Testis (tissue), 3 donors: ENCODE results near the gene LONP1. TPM values are rescaled to one million over a fixed set of nuclear protein-coding genes. Genes with fewer than 3 reads are reported as not detected.

Experiments used
- DNase-seq: peaks from one replicate; pipeline ENCODE4 v3.0.0-alpha.2; 2019
- H3K27ac ChIP-seq, 2 donors: fragments of 200-600 bp; sonication (generic); one replicate each; pipeline ENCODE4 v1.5.1; 2019
- H3K27me3 ChIP-seq: fragments of 200-600 bp; sonication (generic); one replicate; pipeline ENCODE4 v1.5.1; 2019
- H3K36me3 ChIP-seq: fragments of 200-600 bp; sonication (generic); one replicate; pipeline ENCODE4 v1.5.1; 2017; ENCODE audit warnings: low read depth; ENCODE audit errors: missing control alignments
- H3K4me1 ChIP-seq: fragments of 200-600 bp; sonication (generic); one replicate; pipeline ENCODE4 v1.5.1; 2019
- H3K4me3 ChIP-seq, 2 donors: fragments of 200-600 bp; sonication (generic); one replicate each; pipeline ENCODE4 v1.5.1; 2017 to 2019
- H3K9me3 ChIP-seq: fragments of 200-600 bp; sonication (generic); one replicate; pipeline ENCODE4 v1.5.1; 2017
- POLR2A ChIP-seq: fragments of 450-650 bp; IDR thresholded peaks from one replicate; pipeline ENCODE4 v1.6.1; 2017; ENCODE audit warnings: antibody characterized with exemption, mild to moderate bottlenecking, moderate library complexity
- WGBS, 2 donors: methylation state at CpG; one replicate each; pipeline ENCODE4 v1.1.5; 2018; 5-methylcytosine and 5-hydroxymethylcytosine counted together
- intact Hi-C: fragments of 100-400 bp; cut with DNase I; formaldehyde crosslinking; loops from one replicate; pipeline ENCODE4 v1.15.1; 2023; ENCODE audit warnings: low total_unique reads
- polyA plus RNA-seq: library from polyadenylated mRNA; stranded (reverse); fragments of 350-450 nt; fragmentation: Illumina TruSeq; extraction: RNeasy Lipid Tissue Mini Kit (QIAGEN cat#74804); gene quantifications from one replicate; pipeline ENCODE4 v1.2.3, GENCODE V29; 2014; ENCODE audit warnings: low read depth, low replicate concordance; ENCODE audit not compliant: insufficient read depth
- total RNA-seq, 2 donors: library from RNA; depleted of rRNA; stranded (reverse); fragments of >200 nt; gene quantifications; one replicate each; pipeline ENCODE4 v1.2.3, GENCODE V29; 2016
- TF ChIP-seq, protein P1 (sequence below), 3 experiments: fragments of 450-650 bp in 2 of 3; fragments of 200-600 bp in 1 of 3; sonication (generic) in 1 of 3; IDR thresholded peaks; one replicate each; pipeline ENCODE4 v1.5.1; 2016 to 2019; ENCODE audit warnings: antibody characterized with exemption in 3 of 3, mild to moderate bottlenecking in 2 of 3, moderate library complexity in 1 of 3

Gene LONP1
- total and polyA plus RNA-seq, 3 donors from 2014 or later: 48.1 to 133 (median 100) TPM

DNA sequence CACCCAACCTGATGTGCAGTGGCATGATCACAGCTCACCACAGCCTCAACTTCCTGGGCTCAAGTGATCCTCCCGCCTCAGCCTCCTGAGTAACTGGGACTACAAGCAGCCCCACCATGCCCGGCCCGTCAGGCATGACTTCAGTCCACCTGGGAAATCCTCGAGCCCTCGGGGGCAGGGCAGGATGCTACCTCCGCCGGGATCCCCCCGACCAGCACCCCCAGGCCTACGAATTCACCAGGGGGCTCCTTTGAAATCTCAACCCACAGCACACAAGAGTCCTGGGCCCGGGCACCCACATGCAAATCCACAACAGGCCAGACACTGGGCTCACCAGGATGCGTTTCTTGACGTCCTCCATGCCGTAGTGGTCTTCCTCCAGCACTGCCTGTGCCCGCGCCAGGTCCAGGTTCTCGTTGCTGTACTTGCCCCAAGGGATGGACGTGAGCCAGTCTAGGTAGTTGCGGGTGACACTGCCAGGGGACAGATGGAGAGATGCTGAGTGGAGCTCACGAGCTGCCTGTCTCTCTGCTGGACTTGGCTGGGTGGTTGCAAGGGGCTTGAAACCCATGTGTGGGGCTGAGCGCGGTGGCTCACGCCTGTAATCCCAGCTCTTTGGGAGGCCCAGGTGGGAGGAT, 19.4 kb downstream of the LONP1 start:
- Histone ChIP-seq H3K27ac (no peak overlapping the region), H3K4me1 (no peaks in the 10 kb centered on the region), H3K9me3 (no peaks in the 10 kb centered on the region), H3K27me3 (no peaks in the 10 kb centered on the region), H3K4me3 (no peak overlapping the region), H3K36me3 (no peaks in the 10 kb centered on the region)
- intact Hi-C loops: no loop called here
- TF ChIP-seq, protein P1, sequence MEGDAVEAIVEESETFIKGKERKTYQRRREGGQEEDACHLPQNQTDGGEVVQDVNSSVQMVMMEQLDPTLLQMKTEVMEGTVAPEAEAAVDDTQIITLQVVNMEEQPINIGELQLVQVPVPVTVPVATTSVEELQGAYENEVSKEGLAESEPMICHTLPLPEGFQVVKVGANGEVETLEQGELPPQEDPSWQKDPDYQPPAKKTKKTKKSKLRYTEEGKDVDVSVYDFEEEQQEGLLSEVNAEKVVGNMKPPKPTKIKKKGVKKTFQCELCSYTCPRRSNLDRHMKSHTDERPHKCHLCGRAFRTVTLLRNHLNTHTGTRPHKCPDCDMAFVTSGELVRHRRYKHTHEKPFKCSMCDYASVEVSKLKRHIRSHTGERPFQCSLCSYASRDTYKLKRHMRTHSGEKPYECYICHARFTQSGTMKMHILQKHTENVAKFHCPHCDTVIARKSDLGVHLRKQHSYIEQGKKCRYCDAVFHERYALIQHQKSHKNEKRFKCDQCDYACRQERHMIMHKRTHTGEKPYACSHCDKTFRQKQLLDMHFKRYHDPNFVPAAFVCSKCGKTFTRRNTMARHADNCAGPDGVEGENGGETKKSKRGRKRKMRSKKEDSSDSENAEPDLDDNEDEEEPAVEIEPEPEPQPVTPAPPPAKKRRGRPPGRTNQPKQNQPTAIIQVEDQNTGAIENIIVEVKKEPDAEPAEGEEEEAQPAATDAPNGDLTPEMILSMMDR (IDR thresholded peaks at IDR 0.05): no peak
- no peak for TF ChIP-seq POLR2A
- WGBS, 2 donors: 94 to 96% methylated on average over 16 to 22 of the region's 22 CpGs
- no peak for DNase-seq

DNA sequence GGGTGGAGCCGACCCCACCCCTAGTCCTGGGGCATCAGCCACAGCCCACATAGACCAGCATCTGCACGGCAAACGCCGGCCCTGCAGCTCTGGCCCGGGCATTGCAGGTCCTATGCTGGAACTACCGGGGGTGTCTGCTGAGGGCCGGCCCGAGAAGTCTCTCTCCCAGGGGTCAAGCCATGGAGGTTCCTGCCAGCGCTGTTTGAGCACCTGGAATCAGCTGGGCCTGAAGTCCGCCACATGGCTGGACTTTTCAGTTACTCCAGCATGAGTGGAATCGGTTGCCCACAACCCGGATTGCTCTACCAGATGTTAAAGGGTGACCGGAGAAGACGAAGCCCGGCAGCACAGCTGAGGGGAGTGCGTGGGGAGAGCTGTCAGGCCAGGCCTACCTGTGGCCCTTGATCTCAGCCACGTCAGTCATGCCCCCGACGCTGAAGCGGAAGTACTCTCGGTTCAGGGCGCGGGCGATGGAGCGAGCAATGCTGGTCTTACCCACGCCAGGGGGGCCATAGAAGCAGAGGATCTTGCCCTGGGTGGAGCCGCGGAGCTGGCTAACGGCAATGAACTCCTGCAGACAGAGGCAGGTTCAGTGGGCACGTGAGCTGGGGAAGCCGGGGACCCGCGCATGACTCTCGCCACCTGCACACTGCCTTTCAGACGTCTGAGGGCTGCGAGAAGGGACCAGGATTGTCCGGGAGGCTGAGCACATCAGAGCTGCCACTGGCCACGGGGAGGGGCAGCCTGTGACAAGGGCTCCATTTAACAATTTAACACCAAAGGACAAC, 21.1 kb downstream of the LONP1 start:
- 88 to 94% methylated on average over 15 to 38 of the region's 38 CpGs for WGBS, 2 donors
- H3K9me3 ChIP-seq: no peaks in the 10 kb centered on the region
- intact Hi-C loops: no loop called here
- no peaks in the 10 kb centered on the region for H3K36me3 ChIP-seq
- TF ChIP-seq, protein P1 (IDR thresholded peaks at IDR 0.05): no peak
- no peak for TF ChIP-seq POLR2A
- no peak for DNase-seq
- H3K27me3 ChIP-seq: no peaks in the 10 kb centered on the region
- H3K27ac ChIP-seq: no peak overlapping the region
- no peaks in the 10 kb centered on the region for H3K4me1 ChIP-seq
- H3K4me3 ChIP-seq: no peak overlapping the region

DNA sequence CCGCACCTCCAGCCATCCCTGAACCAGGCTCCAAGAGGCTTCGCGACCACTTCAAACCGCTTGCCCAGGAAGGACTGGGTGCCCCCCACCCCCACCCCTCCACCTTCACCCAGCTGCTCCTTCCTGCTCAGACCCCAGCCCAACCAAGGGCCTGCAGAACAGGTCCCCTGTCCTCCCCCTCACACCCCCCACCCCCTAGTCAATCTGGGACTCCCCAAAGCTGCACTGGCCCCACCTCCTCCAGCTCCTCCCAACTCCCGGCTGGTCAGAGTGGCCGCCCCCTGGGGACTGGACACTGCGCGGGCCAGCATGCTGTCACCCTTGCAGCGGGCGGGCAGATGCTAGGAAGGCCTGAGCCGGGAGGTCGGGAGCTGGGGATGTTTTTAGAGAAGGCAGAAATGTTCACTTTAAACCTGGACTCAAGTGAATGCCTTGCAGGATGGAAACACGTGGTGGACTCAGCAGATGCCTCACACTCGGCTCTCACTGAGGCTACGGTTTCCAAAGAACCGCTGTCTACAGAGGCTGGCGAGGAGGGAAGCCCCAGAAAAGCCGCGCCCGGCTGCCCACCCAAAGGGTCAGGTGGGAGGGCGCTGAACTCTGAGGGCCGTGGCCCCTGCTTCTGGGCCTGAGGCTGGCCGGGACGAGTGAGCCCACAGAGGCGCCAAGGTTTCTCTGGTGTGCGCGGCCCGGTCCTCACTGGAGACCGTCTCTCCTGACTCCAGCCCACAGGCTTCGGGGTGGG, 21.9 kb downstream of the LONP1 start:
- 80 to 84% methylated on average over 1 to 30 of the region's 30 CpGs for WGBS, 2 donors
- H3K9me3 ChIP-seq: no peaks in the 10 kb centered on the region
- no peaks in the 10 kb centered on the region for H3K4me1 ChIP-seq
- intact Hi-C loops: no loop called here
- H3K27me3 ChIP-seq: no peaks in the 10 kb centered on the region
- no peak for TF ChIP-seq POLR2A
- no peak overlapping the region for H3K27ac ChIP-seq
- H3K36me3 ChIP-seq: no peaks in the 10 kb centered on the region
- H3K4me3 ChIP-seq: no peak overlapping the region
- no peak for DNase-seq

- H3K4me3 ChIP-seq: no peak overlapping the region
- WGBS, 2 donors: 74 to 79% methylated on average over 16 to 25 of the region's 25 CpGs
- H3K9me3 ChIP-seq: no peaks in the 10 kb centered on the region
- peaks cover under 1% of the 10 kb centered on the region for H3K4me1 ChIP-seq
- H3K36me3 ChIP-seq: no peaks in the 10 kb centered on the region
- H3K27me3 ChIP-seq: no peaks in the 10 kb centered on the region
- no peak overlapping the region for H3K27ac ChIP-seq
- no peak for DNase-seq
- no peak for TF ChIP-seq POLR2A
- TF ChIP-seq, protein P1 (IDR thresholded peaks at IDR 0.05): no peak
- intact Hi-C loops: no loop called here
Observed at GRCh38 chr19:5697022-5697889, 22.7 kb downstream of the LONP1 start.
